Thymus (tissue), 11 donors: ENCODE results near the gene RALGAPA2. TPM values are rescaled to one million over a fixed set of nuclear protein-coding genes. Genes with fewer than 3 reads are reported as not detected.

Source experiments
- DNase-seq, 9 donors: peaks; one replicate each; pipeline ENCODE4 v3.0.0-alpha.2; 2013; ENCODE audit warnings: low spot score in 9 of 9, low read depth in 6 of 9, missing footprints in 1 of 9
- H3K27ac ChIP-seq, 2 donors: one replicate each; pipeline ENCODE4 v1.5.1; 2013; ENCODE audit warnings: control low read depth in 1 of 2, low read depth in 1 of 2, low read length in 1 of 2, mild to moderate bottlenecking in 1 of 2, moderate library complexity in 1 of 2
- H3K27me3 ChIP-seq, 2 donors: one replicate each; pipeline ENCODE4 v1.5.1; 2013; ENCODE audit warnings: low read length in 1 of 2; ENCODE audit not compliant: control insufficient read depth in 2 of 2, insufficient read depth in 1 of 2
- H3K36me3 ChIP-seq, 2 donors: one replicate each; pipeline ENCODE4 v1.5.1; 2013; ENCODE audit warnings: low read length in 1 of 2, mild to moderate bottlenecking in 1 of 2, moderate library complexity in 1 of 2; ENCODE audit not compliant: control insufficient read depth in 2 of 2, insufficient read depth in 2 of 2
- H3K4me1 ChIP-seq, 2 donors: one replicate each; pipeline ENCODE4 v1.5.1; 2013; ENCODE audit warnings: low read length in 2 of 2; ENCODE audit not compliant: control insufficient read depth in 2 of 2, insufficient read depth in 2 of 2
- H3K4me3 ChIP-seq, 2 donors: one replicate each; pipeline ENCODE4 v1.5.1; 2013; ENCODE audit warnings: low read length in 2 of 2, control low read depth in 1 of 2, mild to moderate bottlenecking in 1 of 2
- H3K9me3 ChIP-seq, 2 donors: one replicate each; pipeline ENCODE4 v1.5.1; 2013; ENCODE audit warnings: low read length in 1 of 2, mild to moderate bottlenecking in 1 of 2; ENCODE audit not compliant: control insufficient read depth in 2 of 2, insufficient read depth in 1 of 2
- WGBS: extraction: QIAGEN DNeasy Blood & Tissue Kit; methylation state at CpG from one replicate; pipeline ENCODE4 v1.1.7; 2013; 5-methylcytosine and 5-hydroxymethylcytosine counted together
- polyA plus RNA-seq: library from polyadenylated mRNA; stranded (reverse); fragments of 200-250 nt; gene quantifications from one replicate; pipeline ENCODE4 v1.2.3, GENCODE V29; 2013
- total RNA-seq: library from RNA; stranded (reverse); fragments of 120-200 nt; gene quantifications from one replicate; pipeline ENCODE4 v1.2.4, GENCODE V29; 2013
- donor health status: healthy.

Gene RALGAPA2
- total and polyA plus RNA-seq, 2 donors = 9.0 to 10.3 TPM

DNA sequence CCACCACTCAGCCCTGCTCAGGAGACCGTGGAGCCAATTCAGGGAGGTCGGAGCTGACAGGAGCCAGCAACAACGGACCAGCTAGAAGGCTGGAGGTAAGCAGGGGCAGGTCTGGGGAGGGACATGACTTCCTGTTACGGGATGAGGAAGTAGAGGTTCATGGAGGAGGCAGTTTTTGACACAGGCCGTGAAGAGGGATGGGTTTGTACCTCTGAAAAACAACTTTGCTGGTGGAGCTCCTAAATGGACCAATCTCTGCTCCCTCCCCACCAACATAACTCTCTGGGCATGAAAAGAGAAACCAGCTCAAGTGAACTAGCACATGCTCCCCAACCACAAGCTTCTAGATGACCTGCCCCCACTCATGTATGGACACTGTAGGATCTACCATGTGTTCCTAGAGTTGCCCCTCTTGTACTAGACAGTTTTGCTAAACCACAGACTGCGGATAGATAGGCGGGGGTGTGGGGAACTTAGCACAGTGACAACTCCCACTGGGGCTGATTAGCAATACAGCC lies 31.4 kb downstream of the RALGAPA2 start:
- DNase-seq = peak in 1 of 9 donors; percentile 23
- Histone ChIP-seq H3K4me1 (peaks cover 6 to 16% of the 10 kb centered on the region in 2 donors), H3K4me3 (no peak overlapping the region), H3K27me3 (no peaks in the 10 kb centered on the region), H3K9me3 (no peaks in the 10 kb centered on the region), H3K27ac (no peak overlapping the region), H3K36me3 (peaks cover 0 to 5% of the 10 kb centered on the region in 2 donors)
- WGBS = 47% methylated on average over 7 of the region's 7 CpGs

DNA sequence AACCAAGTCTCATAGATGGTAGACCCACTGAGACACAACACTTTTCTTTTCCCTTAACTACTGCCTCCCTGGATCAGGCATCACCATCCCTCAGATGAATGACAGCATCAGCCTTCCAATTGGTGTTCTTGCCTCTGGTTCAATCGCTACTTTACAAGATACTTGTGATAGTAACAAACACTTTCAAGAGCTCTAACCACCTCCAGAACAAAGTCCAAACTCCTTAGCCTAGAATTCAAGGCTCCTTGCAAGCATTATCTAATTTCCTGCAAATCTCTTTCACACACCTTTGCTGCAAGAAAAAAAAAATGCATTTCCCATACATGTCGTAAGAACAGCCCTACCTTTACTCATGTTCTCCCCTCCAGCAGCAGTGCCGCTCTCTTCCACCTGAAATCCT lies 33.1 kb downstream of the RALGAPA2 start:
- Histone ChIP-seq H3K36me3 (peaks cover 0 to 5% of the 10 kb centered on the region in 2 donors), H3K27ac (no peak overlapping the region), H3K4me1 (peaks cover 6 to 16% of the 10 kb centered on the region in 2 donors), H3K9me3 (no peaks in the 10 kb centered on the region), H3K27me3 (no peaks in the 10 kb centered on the region), H3K4me3 (no peak overlapping the region)
- no peak for DNase-seq
- 97% methylated on average over 3 of the region's 3 CpGs for WGBS

DNA sequence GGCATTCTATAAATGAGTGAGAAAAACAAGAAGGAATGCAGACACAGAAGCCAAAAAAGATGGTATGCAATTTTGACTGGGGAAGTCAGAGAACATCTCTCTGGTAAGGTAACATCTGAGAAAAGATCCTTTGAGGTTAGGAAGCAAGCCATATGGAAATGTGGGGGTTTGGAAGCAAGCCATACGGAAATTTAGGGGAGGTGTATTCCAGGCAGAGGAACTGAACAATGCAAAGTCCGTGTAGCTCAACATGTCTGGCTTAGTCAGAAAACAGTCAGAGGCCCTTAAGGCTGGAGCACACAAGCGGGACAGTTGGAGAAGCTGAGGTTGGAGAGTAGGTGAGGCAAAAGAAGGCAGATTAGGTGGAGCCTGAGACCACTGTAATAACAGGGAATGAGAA lies 35.3 kb downstream of the RALGAPA2 start:
- H3K27ac ChIP-seq = no peak overlapping the region
- DNase-seq = no peak
- 92% methylated on average over 3 of the region's 3 CpGs for WGBS

DNA sequence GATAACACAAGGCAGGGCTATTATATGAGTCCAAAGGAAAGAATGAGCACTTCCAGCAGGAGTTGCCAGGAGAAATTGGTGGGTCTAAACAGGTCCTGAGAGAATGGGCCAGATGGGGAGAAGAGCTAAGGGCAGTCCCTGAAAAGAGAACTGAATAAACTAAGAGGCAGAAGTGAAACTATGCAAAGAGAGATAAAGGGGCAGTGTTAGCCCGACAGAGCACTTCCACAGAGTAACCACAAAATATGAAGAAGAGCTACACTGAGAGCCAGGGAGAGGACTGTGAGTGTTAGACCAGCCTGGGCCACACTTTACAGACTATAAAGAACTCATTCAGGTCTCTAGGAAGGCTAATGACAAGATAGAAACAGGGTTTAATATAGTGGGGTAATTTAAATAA lies 43.8 kb downstream of the RALGAPA2 start:
- Histone ChIP-seq H3K27me3 (no peaks in the 10 kb centered on the region), H3K4me1 (peaks cover 0 to 9% of the 10 kb centered on the region in 2 donors), H3K9me3 (no peaks in the 10 kb centered on the region), H3K36me3 (no peaks in the 10 kb centered on the region), H3K4me3 (no peak overlapping the region), H3K27ac (no peak overlapping the region)
- DNase-seq = peak in 1 of 9 donors; percentile 15
- WGBS = 7% methylated on average over 1 of the region's 1 CpG

More for the DNA sequence above, 35.3 kb downstream of the RALGAPA2 start:
- Histone ChIP-seq H3K9me3 (no peaks in the 10 kb centered on the region), H3K27me3 (no peaks in the 10 kb centered on the region), H3K4me1 (peaks cover 6 to 9% of the 10 kb centered on the region in 2 donors), H3K4me3 (no peak overlapping the region), H3K36me3 (peaks cover 0 to 5% of the 10 kb centered on the region in 2 donors)

DNA sequence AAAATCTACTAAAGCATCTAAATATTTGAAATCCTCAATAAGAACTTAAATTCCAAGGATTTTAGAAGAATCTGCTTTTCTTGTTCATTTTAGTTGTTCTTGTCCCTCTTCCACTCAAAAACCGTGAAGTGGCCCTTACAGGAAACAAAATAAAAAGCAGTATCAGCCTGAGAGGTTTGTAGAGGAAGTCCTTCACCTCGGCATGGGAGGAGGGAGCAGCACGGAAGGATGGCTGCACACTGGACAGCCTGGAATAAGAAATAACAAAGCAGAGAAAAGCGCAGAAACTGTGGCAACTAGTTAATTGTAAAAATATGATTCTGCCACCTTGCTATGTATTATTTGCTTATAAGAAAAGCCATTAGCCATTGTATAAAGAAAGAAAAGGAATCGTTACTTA lies 46.1 kb downstream of the RALGAPA2 start:
- no peak for DNase-seq
- Histone ChIP-seq H3K9me3 (no peaks in the 10 kb centered on the region), H3K4me1 (peaks cover 0 to 9% of the 10 kb centered on the region in 2 donors), H3K36me3 (no peaks in the 10 kb centered on the region), H3K27ac (no peak overlapping the region), H3K27me3 (no peaks in the 10 kb centered on the region), H3K4me3 (no peak overlapping the region)
- WGBS = 48% methylated on average over 5 of the region's 5 CpGs

DNA sequence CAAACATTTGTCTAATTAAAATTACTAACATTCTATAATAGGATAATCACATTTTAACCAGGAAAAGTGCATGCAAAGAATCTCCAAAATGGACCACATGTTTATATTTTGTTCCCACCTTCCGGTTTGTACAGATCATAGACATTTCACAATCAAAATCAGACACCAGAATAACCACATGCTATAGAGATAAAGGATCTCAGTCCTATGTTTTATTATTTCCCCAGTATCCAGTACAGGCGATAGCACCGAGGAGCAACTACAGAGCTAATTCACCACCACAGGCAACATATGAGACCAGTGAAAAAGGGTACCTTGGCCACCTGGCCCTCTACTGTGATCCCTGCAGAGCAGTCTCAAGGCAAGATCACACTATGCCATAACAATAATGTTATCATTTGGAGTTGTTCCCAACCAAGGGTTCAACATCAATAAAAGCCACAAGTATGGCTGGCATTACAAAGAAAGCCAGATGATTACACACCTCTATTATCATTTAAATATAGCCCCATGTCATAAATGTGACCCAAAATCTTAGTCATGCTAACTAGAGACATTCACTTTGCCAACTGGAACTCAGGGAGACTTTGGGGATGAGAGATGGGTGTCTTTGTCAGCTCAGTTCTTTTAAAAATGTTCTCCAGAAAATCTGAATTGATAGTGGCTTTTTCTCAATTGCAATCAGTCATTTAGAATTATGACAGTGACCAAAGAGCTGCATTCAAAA lies 46.7 kb downstream of the RALGAPA2 start:
- Histone ChIP-seq H3K4me1 (peaks cover 0 to 9% of the 10 kb centered on the region in 2 donors), H3K9me3 (no peaks in the 10 kb centered on the region), H3K27ac (no peak overlapping the region), H3K27me3 (no peaks in the 10 kb centered on the region), H3K36me3 (no peaks in the 10 kb centered on the region), H3K4me3 (no peak overlapping the region)
- 95% methylated on average over 3 of the region's 3 CpGs for WGBS
- no peak for DNase-seq

DNA sequence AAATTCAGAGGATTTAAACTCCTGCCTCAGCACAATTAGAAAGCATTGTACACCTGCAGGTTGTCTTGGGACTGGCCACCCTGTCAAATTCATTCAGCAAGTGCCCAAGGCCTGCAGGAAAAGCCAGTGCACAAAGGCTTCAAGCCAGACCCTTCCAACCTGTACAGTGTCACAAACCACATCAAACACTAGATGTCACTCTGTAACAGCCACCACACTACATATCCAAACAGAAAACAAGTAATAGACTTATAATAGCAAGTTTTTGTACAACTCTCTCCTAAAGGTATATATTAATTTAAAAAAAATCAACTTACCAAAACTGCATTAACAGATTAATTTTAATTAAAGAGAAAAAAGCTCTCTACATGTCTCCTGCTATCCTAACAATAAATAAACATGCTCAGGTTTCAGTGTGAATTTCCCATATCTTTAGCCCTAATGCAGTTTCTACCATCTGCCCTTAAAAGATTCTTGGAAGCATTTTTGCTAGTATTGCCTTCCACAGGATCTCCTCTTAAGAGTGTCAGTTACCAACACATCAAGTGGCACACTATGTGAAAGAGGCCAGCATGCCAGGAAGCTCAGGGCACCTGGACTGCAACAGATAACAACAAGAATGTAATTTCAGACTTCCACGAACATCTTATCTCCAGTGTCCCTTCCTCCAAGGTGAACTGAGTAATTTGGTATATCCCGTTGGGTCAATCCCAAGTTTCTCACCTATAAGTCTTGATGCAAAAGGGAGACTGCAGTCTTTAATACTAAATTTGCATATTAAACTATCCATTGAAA lies 47.5 kb downstream of the RALGAPA2 start:
- WGBS = 66% methylated on average over 2 of the region's 2 CpGs
- Histone ChIP-seq H3K36me3 (no peaks in the 10 kb centered on the region), H3K27me3 (no peaks in the 10 kb centered on the region), H3K27ac (no peak overlapping the region), H3K9me3 (no peaks in the 10 kb centered on the region), H3K4me1 (peaks cover 0 to 9% of the 10 kb centered on the region in 2 donors), H3K4me3 (no peak overlapping the region)
- DNase-seq = peak in 6 of 9 donors; percentile 15 to 53 (median 22)

DNA sequence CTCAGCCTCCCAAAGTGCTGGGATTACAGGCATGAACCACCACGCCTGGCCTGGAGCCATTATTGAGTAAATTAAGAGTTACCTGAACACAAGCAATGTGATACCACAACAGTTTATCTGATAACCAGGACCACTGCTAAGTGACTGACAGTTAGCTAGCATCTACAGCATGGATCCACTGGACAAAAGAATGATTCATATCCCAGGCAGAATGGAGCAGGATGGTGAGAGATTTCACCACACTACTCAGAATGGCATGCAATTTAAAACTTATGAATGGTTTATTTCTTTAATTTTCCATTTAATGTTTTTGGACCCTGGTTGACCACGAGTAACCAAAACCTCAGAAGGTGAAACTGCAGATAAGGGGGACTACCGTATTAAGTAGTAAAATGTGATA lies 48.6 kb downstream of the RALGAPA2 start:
- H3K4me3 ChIP-seq = no peak overlapping the region
- H3K27ac ChIP-seq = no peak overlapping the region
- H3K9me3 ChIP-seq = no peaks in the 10 kb centered on the region
- peaks cover 0 to 9% of the 10 kb centered on the region in 2 donors for H3K4me1 ChIP-seq
- DNase-seq = no peak
- H3K27me3 ChIP-seq = no peaks in the 10 kb centered on the region
- H3K36me3 ChIP-seq = no peaks in the 10 kb centered on the region
- 96% methylated on average over 3 of the region's 3 CpGs for whole genome bisulfite sequencing

DNA sequence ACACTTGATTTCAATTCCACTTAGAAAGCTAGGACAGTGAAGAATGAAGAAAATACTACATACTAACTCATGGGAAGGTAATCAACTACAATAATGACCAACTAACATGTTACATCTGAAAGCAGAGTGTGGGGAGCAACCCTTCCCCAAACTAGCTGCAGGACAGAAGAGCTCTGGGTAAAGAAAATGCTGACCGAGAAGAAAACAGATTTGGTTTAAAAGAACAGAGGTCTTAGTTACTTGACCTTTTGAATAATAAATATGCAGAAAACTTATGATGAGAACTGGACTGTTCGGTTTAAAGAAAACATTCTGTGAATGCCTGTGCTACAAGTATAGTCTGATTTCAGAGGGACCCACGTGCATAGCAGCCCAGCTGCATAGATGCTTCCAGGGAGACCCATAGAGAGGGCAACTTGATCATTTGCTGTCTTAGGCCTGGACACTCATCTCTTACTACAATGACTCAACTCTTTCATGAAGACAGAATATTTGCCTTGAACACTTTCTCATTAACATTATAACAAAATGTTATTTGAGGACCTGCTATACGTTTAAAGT lies 53.5 kb downstream of the RALGAPA2 start:
- Histone ChIP-seq H3K4me1 (no peaks in the 10 kb centered on the region), H3K36me3 (no peaks in the 10 kb centered on the region), H3K9me3 (no peaks in the 10 kb centered on the region), H3K4me3 (no peak overlapping the region), H3K27ac (no peak overlapping the region), H3K27me3 (no peaks in the 10 kb centered on the region)
- DNase-seq = no peak
- 97% methylated on average over 4 of the region's 4 CpGs for WGBS
